B cell (primary cell): ENCODE data around the gene SHMT2. TPM values are rescaled to one million over a fixed set of nuclear protein-coding genes. Genes with fewer than 3 reads are reported as not detected.

ENCODE experiments used
- ATAC-seq: fragments of 200-7000 bp; cut with Tn5 transposase; one replicate; pipeline ENCODE4 v1.10.0; 2021; ENCODE audit warnings: low read depth, mild to moderate bottlenecking, moderate number of reproducible peaks, moderate library complexity
- CTCF ChIA-PET: fragments of 350-600 bp; sonication (Branson Sonifier 250); formaldehyde crosslinking; loops from one replicate; lab custom pipeline; 2021; ENCODE audit warnings: antibody characterized with exemption, inconsistent platforms; lab: Charles Lee
- POLR2A ChIA-PET: fragments of 350-600 bp; sonication (Branson Sonifier 250); formaldehyde crosslinking; loops from one replicate; lab custom pipeline; 2021; ENCODE audit warnings: antibody characterized with exemption; lab: Charles Lee
- DNase-seq: peaks from one replicate; pipeline ENCODE4 v3.0.0; 2013
- H2AFZ ChIP-seq: 2 replicates; pipeline ENCODE4 v1.6.1; 2012; ENCODE audit warnings: mild to moderate bottlenecking, low read depth, low read length; ENCODE audit not compliant: insufficient read depth, poor library complexity, severe bottlenecking
- H3K27ac ChIP-seq, 2 donors: 1 replicate in 1 of 2; 2 replicates in 1 of 2; pipeline ENCODE4 v1.5.1; 2012 to 2013; ENCODE audit warnings: low read length in 2 of 2, mild to moderate bottlenecking in 2 of 2, moderate library complexity in 1 of 2
- H3K27me3 ChIP-seq, 4 experiments: fragments of 200-600 bp in 1 of 4; sonication (generic) in 1 of 4; replicated peaks in 1 of 4; 1 replicate in 2 of 4; 2 replicates in 2 of 4; pipeline versions ENCODE4 v1.6.1 to v1.7.0; 2013 to 2016; ENCODE audit warnings: low read length in 3 of 4, mild to moderate bottlenecking in 2 of 4, mixed read lengths in 1 of 4, moderate library complexity in 1 of 4; ENCODE audit not compliant: insufficient read depth in 4 of 4, control insufficient read depth in 3 of 4; ENCODE audit errors: control extremely low read depth in 1 of 4
- H3K36me3 ChIP-seq, 2 experiments: replicated peaks in 1 of 2; 1 replicate in 1 of 2; 2 replicates in 1 of 2; pipeline versions ENCODE4 v1.6.1 to v1.7.1; 2013; ENCODE audit warnings: low read length in 1 of 2; ENCODE audit not compliant: insufficient read depth in 2 of 2, control insufficient read depth in 1 of 2; ENCODE audit errors: control extremely low read depth in 1 of 2, extremely low read depth in 1 of 2
- H3K4me1 ChIP-seq, 2 donors: fragments of 200-600 bp in 1 of 2; sonication (generic) in 1 of 2; 1 replicate in 1 of 2; 2 replicates in 1 of 2; pipeline versions ENCODE4 v1.5.1 to v1.6.1; 2013 to 2017; ENCODE audit warnings: low read length in 2 of 2; ENCODE audit not compliant: control insufficient read depth in 2 of 2, insufficient read depth in 2 of 2
- H3K4me2 ChIP-seq: replicated peaks from 2 replicates; pipeline ENCODE3; 2012; ENCODE audit warnings: mild to moderate bottlenecking, low read depth, low read length; ENCODE audit not compliant: poor library complexity, severe bottlenecking
- H3K4me3 ChIP-seq, 5 experiments: fragments of 200-600 bp in 1 of 5; sonication (generic) in 1 of 5; 1 replicate in 3 of 5; 2 replicates in 2 of 5; pipeline versions ENCODE4 v1.5.1 to v1.7.0; 2011 to 2016; ENCODE audit warnings: low read length in 4 of 5, mild to moderate bottlenecking in 4 of 5, low read depth in 2 of 5, control low read depth in 1 of 5, moderate library complexity in 1 of 5; ENCODE audit not compliant: insufficient read depth in 1 of 5; ENCODE audit errors: control extremely low read depth in 1 of 5, extremely low read depth in 1 of 5
- H3K79me2 ChIP-seq: fragments of 200-600 bp; sonication (generic); one replicate; pipeline ENCODE4 v1.6.0; 2016; ENCODE audit warnings: low read length; ENCODE audit not compliant: control insufficient read depth, insufficient read depth
- H3K9ac ChIP-seq: fragments of 200-600 bp; sonication (generic); 2 replicates; pipeline ENCODE4 v1.6.1; 2017; ENCODE audit warnings: mild to moderate bottlenecking, low read length, moderate library complexity
- H3K9me3 ChIP-seq, 3 donors: one replicate each; pipeline versions ENCODE4 v1.6.1 to v1.7.1; 2013; ENCODE audit warnings: low read length in 2 of 3; ENCODE audit not compliant: control insufficient read depth in 2 of 3, insufficient read depth in 1 of 3; ENCODE audit errors: control extremely low read depth in 1 of 3
- H4K20me1 ChIP-seq: 2 replicates; pipeline ENCODE4 v1.6.0; 2012; ENCODE audit warnings: mild to moderate bottlenecking, low read length; ENCODE audit not compliant: insufficient read depth, control insufficient read depth, poor library complexity, severe bottlenecking
- H3K27ac Mint-ChIP-seq: one replicate; pipeline ENCODE4 v1.8.0; 2021; ENCODE audit warnings: mixed read lengths
- H3K27me3 Mint-ChIP-seq: one replicate; pipeline ENCODE4 v1.8.0; 2021; ENCODE audit warnings: mixed read lengths
- H3K4me1 Mint-ChIP-seq: one replicate; pipeline ENCODE4 v1.8.0; 2021; ENCODE audit warnings: mixed read lengths
- H3K4me3 Mint-ChIP-seq: one replicate; pipeline ENCODE4 v1.8.0; 2021; ENCODE audit warnings: mixed read lengths
- H3K9me3 Mint-ChIP-seq: one replicate; pipeline ENCODE4 v1.8.0; 2022; ENCODE audit warnings: mixed read lengths; ENCODE audit not compliant: insufficient read depth
- EZH2 ChIP-seq: IDR thresholded peaks from 2 replicates; pipeline ENCODE4 v1.6.1; 2012; ENCODE audit warnings: borderline replicate concordance, low read depth, mild to moderate bottlenecking, moderate library complexity, low read length; ENCODE audit not compliant: insufficient read depth, poor library complexity, severe bottlenecking
- whole genome bisulfite sequencing: methylation state at CpG from one replicate; pipeline ENCODE4 v1.1.5; 2013; ENCODE audit warnings: missing lambda C conversion rate; ENCODE audit not compliant: insufficient coverage; 5-methylcytosine and 5-hydroxymethylcytosine counted together
- intact Hi-C: fragments of 100-400 bp; cut with micrococcal nuclease; formaldehyde crosslinking; loops from one replicate; pipeline ENCODE4 v1.10.0; 2022
- polyA plus RNA-seq: library from polyadenylated mRNA; depleted of rRNA; stranded (reverse); fragments of >200 nt; gene quantifications from 2 replicates; pipeline ENCODE4 v1.2.3, GENCODE V29; 2012
- total RNA-seq, 2 donors: library from RNA; stranded (reverse); fragments of 120-200 nt in 1 of 2; gene quantifications; 1 replicate in 1 of 2; 2 replicates in 1 of 2; pipeline versions ENCODE4 v1.2.3 to v1.2.4, GENCODE V29; 2013 to 2022
- TF ChIP-seq, protein P1 (sequence below): fragments of 200-600 bp; IDR thresholded peaks from one replicate; pipeline ENCODE4 v1.8.0; 2022; ENCODE audit warnings: antibody characterized with exemption, mild to moderate bottlenecking

SHMT2 gene
- total and polyA plus RNA-seq, 2 donors (not counting 1 experiment from before 2014, with no cell fraction given): 166 to 236 TPM

DNA sequence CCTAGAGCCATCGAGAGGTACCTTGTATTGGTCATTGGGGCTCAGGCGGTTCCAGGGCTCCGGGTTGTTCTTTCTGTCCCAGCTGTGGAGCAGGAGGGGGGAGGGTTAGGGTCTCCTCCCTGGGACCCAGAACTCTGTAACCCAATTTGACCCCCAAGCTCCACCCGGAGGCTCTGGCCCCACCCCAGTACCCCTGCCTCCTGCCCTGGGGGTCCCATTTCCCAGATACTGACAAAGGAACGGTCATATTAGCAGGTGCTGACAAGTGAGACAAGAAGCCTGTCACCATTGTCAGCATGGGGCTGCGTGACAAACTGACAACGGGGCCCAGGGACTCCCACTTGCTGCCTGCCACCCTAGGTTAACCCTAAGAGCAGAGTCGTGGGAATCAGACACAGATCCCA, 6.2 kb downstream of the SHMT2 start:
- Histone ChIP-seq H3K27ac (peak overlapping the region; percentile 86 to 88), H3K9me3 (peaks cover 0 to 11% (median 0%) of the 10 kb centered on the region in 3 donors), H3K4me1 (peaks cover 72 to 89% of the 10 kb centered on the region in 2 donors), H3K4me2 (peak overlapping the region; percentile 84), H3K27me3 (peaks cover 0 to 37% (median 14%) of the 10 kb centered on the region in 4 experiments), H3K79me2 (peaks cover 26% of the 10 kb centered on the region), H3K4me3 (peak overlapping the region in 2 of 5 experiments; percentile 3 to 15), H3K9ac (peak overlapping the region; percentile 6), H4K20me1 (peaks cover 7% of the 10 kb centered on the region), H2AFZ (no peak overlapping the region), H3K36me3 (peaks cover 0 to 37% of the 10 kb centered on the region in 2 experiments)
- Mint-ChIP-seq H3K27ac (peak overlapping the region; percentile 100), H3K4me3 (peak overlapping the region; percentile 88), H3K9me3 (no peaks in the 10 kb centered on the region), H3K4me1 (peaks cover 91% of the 10 kb centered on the region), H3K27me3 (peaks cover 12% of the 10 kb centered on the region)
- ATAC-seq (no peak), DNase-seq (no peak)
- ChIA-PET CTCF (interaction anchor here (12.1 to 31.1 kb wide), 2 partner anchors 7 to 20 kb away, joined by 360 to 838 read pairs; partner anchors contain the start of genes NXPH4 and SHMT2), POLR2A (interaction anchor here (9.2 to 11.2 kb wide), 2 partner anchors 11 to 21 kb away, joined by 89 to 110 read pairs; partner anchors contain the start of gene NXPH4)
- 44% methylated on average over 5 of the region's 8 CpGs for WGBS
- TF ChIP-seq, protein P1, sequence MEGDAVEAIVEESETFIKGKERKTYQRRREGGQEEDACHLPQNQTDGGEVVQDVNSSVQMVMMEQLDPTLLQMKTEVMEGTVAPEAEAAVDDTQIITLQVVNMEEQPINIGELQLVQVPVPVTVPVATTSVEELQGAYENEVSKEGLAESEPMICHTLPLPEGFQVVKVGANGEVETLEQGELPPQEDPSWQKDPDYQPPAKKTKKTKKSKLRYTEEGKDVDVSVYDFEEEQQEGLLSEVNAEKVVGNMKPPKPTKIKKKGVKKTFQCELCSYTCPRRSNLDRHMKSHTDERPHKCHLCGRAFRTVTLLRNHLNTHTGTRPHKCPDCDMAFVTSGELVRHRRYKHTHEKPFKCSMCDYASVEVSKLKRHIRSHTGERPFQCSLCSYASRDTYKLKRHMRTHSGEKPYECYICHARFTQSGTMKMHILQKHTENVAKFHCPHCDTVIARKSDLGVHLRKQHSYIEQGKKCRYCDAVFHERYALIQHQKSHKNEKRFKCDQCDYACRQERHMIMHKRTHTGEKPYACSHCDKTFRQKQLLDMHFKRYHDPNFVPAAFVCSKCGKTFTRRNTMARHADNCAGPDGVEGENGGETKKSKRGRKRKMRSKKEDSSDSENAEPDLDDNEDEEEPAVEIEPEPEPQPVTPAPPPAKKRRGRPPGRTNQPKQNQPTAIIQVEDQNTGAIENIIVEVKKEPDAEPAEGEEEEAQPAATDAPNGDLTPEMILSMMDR: no peak
- no peak for TF ChIP-seq EZH2
- intact Hi-C loops: loop anchor here (10.0 kb wide), 1 partner anchor 481 kb away; the partner anchor contains the start of gene PRIM1
